ENCODE results near the gene IFIT2.
A peak's percentile ranks its signal among the peaks of the same experiment; 100 is the strongest.
"Not testable (repeated sequence)": the region's sequence is repeated elsewhere in the genome, so short reads cannot be mapped to it uniquely, and the experiment has no call there.

The IFIT2 gene

DNA sequence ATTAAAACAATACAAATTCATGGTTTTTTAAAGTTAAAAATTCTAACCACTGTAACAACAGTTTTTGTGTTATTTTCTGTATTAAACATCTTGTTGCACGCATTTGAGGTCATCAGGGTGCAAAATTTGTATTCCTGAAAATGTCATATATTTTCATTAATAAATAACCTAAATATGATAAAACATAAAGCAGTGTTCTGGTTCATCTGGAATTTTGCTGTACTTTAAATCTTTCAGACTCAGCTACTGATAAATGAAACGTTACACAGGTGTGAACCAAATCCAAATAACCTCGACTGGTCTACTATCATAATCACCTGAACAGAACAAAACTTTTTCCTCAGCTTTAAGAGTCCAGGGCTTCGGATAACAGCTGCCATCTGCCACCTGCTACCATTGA is 6.9 kb downstream of the IFIT2 start:
- no peak for DNase-seq

DNA sequence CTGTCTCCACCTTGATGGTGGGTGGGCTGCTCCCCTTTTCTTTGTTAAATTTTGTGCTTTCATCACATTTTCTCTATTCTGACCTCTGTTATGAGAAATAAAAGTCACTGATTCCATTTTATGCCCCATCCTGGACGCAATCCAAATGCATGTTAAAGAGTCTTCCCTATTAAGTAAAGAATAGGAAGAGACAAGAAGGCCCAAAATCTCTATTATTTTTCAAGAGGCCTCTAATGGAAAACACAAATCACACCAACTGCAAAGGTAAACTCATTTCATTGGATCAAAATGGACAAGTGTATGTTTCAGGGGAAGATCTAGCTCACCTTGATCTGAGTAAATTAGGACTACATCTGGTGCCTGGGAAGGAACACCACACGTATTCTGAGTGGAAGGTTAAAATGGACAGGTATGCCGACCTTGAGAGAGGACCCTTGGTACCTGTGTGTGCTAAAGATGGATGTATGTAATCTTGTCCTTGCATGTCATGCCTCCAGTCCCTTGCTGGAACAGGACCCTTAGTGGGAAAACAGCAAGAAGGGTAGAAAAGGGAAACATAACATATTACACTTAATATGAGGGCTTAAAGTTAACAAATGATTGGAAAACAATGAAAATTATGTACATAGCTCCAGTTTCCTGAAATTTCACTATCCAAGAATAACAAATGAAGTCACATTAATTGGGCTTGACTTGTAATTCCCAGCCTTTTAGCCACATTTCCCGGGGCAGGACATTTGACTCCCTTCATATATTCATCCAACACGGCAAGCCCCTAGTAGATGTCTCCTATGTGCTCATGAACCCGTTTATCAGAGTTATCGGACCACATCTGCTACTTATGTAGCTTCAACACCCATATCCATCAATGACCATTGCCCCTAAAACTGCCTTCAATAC is 7.6 kb downstream of the IFIT2 start:
- DNase-seq: peak; percentile 50

DNA sequence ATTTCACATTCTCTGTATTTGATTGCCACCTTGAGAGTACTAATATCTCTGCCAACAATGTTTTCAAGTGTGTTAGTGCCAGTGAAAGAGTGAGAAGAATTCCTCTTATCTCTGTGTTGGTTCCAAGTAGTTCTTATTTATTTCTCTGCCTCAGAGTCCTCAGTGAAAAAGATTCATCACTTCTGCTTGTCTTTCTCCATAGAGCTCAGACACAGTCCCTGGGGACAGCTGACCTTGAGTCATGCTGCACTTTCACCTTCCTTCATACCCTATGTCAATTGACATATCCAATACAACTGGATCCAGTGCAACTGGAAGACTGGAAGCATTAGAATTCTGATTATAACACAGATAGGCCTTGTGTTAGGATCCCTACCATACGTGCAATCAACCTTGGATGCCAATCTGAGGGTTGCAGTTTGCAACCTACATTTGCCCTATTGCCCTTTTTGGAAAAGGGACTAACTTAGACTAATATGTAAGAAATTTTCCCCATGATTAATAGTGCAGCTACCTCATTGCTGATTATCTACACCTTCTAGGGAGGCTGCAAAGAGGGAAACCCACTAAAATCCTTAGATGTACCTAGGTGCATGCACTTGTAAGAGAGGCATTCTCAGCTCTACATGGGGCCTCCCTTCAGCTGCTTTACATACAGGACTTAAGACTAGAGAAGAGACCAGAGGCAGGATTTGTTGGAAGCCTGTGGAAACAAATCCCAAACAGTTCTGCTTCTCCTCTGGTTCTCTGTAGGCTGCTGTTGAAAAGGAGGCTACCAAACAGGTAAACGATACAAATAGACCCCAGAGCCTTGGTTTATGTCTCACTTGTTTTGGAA is 8.4 kb downstream of the IFIT2 start:
- no peak for DNase-seq

DNA sequence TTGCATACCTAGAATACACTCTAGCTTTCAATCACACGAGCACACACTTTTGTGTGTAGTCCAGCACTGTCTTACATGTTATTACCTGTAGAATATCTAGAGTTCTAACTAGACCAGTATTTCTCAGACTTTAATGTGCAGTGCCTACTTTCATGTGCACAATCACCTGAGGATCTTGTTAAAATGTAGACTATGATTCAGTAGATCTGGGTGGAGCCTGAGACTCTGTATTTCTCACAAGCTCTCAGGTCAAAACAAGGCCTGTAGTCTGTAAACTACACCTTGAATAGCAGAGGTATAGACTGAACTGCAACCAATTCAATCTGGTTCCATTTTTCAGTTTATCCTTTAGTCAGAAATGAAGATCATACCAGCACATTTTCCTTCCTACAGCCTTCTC is 11.1 kb downstream of the IFIT2 start:
- DNase-seq: no peak

DNA sequence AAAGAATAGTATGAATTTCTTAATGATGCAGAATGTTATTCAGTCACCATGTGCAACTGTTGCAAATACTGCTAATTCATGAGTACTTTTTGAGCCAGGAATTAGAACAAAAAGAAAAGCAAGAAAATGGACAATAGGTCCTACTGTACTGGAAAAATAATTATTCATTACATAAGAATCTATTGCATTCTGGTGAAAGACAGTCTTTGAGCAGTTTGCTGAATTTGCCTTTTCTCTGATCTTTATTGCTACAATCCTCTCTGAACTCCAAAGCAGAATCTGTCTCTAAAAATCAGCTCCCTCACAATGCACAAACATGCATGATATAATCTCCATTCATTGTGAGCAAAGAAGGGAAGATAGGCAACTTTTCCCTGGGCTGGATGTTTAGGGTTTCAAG is 12.8 kb downstream of the IFIT2 start:
- DNase-seq: no peak

DNA sequence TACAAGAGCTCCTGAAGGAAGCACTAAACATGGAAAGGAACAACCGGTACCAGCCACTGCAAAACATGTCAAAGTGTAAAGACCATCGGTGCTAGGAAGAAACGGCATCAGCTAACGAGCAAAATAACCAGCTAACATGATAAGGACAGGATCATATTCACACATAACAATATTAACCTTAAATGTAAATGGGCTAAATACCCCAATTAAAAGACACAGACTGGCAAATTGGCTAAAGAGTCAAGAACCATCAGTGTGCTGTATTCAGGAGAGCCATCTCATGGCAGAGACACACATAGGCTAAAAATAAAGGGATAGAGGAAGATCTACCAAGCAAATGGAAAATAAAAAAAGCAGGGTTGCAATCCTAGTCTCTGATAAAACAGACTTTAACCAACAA is 16.2 kb downstream of the IFIT2 start:
- DNase-seq: not testable (repeated sequence)

DNA sequence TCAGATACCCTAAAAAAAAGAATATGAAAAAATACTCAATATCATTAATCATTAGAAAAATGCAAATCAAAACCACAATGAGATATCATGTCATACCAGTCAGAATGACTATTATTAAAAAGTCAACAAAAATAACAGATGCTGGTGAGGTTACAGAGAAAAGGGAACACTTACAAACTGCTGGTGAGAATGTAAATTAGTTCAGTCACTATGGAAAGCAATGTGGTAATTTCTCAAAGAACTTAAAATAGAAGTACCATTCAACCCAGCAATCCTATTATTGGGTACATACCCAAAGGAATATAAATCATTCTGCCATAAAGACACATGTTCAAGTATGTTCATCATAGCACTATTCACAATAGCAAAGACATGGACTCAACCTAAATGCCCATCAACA is 23.2 kb downstream of the IFIT2 start:
- DNase-seq: not testable (repeated sequence)

DNA sequence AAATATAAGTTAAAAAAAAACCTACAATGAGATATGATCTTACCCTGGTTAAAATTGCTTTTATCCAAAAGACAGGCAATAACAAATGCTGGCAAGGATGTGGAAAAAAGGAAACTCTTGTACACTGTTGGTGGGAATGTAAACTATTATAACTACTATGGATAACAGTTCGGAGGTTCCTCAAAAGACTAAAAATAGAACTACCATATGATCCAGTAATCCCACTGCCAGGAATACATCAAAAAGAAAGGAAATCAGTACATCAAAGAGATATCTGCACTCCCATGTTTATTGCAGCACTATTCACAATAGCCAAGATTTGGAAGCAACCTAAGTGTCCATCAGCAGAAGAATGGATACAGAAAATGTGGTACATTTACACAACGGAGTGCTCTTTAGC is 24.0 kb downstream of the IFIT2 start:
- DNase-seq: not testable (repeated sequence)

DNA sequence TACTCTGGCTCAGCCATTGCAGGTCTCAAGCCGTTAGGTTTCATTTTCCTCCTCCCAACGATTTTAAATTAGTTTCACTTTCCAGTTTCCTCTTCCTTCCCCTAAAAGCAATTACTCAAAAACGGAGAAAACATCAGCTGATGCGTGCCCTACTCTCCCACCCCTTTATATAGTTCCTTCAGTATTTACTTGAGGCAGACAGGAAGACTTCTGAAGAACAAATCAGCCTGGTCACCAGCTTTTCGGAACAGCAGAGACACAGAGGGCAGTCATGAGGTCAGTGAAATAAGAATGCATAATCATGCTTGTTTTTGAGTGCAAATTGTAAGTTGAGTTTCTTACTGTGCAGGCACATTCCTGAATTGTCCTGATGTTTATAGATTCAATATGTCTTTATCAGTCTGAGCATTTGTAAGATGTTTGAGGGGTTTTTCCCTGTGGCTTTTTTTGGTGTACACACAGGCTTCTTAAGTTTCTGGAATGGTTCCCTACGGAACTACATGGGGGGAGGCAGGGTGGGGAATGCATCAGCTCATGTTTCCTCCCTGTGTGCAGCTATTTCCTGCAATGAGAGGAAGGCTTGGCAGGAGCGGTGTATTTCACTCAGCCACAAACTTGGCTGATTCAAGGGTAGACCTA is 26.1 kb downstream of the IFIT2 start, which contains the start of gene IFIT3:
IFIT3 (plus strand) TSS at position 195 of the 639 bp plus-strand sequence; CDS start at position 272, 77 bp downstream.
- no peak for DNase-seq

DNA sequence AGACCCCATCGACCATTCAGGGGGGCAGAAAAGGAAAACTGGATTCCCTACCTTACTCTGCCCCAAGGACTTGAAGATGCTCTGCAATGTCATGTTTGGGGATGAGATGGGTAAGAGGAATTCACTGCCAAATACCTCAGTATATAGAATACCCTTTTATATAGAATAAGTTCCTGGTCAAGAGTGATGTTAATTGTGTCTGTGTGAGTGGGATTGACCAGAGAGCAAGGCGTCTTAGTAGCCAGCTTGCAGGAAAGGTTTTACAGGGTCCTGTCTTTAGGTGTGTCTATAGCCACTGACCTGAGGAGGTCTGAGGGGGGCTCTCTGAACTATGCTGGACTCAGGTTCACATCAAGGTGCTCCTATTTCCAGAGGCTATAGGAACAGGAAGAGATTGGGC is 27.3 kb downstream of the IFIT2 start:
- no peak for DNase-seq

DNA sequence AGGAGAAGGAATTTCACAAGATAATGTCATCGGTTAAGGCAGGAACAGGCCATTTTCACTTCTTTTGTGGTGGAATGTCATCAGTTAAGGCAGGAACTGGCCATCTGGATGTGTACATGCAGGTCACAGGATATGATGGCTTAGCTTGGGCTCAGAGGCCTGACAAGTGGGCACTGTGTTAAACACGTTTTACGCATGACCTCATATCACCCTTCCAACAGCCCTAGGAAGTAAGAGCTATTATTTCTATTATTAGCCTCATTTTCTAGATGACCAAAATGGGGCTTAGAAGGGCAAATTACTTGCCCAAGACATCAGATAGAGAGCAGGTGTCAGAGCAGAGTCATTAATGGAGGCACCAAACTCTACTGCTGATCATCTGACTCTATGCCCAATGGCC is 28.2 kb downstream of the IFIT2 start:
- not testable (repeated sequence) for DNase-seq

DNA sequence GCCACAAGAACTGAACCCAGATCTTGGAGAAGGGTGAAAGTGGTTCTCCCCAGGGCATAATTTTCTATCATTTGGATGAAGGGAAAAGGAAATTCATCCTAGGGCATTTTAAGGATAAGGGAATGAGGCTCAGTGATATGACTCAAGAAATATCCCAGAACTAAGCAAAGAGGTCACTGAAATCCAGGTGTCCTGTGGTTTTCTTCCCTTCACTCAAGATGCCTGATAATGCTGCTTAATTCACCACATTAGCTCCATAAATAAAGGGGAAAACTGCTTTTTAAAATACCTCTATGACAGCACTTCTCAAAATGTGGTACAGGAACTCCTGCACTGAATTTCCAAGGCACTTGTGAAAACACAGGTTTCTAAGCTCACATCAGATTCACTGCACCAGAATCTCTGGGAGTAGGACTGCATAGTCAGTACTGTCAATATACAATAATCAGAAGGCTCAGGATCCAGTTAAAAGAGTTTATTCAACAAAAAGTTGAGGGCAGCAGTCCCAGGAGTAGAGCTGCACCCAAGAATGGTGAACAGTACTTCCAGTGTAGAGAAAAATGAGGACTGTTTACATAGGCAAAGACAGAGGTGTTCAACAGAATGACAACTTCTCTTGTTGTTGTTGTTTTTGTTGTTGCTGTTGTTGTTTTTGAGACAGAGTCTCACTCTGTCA is 28.8 kb downstream of the IFIT2 start:
- DNase-seq: no peak

DNA sequence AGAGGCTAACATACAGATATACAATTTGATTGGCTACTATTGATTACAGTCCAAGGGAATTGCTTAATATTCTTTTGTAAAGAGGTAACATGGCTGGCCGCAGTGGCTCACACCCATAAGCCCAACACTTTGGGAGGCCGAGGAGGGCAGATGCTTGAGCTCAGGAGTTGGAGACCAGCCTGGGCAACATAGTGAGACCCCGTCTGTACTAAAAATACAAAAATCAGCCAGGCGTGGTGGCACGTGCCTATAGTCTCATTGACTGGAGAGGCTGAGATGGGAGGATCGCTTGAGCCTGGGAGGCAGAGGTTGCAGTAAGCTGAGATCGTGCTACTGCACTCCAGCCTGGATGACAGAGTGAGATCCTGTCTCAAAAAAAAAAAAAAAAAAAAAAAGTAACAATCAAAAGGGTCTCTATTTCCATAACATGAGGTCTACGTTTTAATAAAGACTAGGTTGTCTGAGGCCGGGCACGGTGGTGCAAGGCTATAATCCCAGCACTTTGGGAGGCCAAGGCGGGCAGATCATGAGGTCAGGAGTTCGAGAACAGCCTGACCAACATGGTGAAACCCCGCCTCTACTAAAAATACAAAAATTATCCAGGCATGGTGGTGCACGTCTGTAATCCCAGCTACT is 29.8 kb downstream of the IFIT2 start:
- not testable (repeated sequence) for DNase-seq

DNA sequence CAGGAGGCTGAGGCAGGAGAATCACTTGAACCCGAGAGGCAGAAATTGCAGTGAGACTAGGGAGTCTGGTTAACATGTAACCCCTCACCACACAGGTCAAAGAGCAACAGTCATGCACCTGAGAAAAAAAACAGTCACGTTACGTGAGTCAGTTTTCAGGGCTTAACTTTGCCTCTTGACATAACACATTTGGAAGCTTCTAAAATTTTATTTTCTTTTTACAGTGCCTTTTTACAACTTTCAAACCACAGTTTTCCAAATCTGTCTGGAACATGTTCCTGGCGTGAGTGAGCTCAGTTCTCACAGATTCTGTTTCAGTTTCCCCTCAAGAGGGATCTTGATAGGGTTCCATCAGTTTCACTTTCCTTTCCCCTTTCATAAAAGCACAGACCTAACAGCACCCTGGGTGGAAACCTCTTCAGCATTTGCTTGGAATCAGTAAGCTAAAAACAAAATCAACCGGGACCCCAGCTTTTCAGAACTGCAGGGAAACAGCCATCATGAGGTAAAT is 30.3 kb downstream of the IFIT2 start:
- DNase-seq: no peak

DNA sequence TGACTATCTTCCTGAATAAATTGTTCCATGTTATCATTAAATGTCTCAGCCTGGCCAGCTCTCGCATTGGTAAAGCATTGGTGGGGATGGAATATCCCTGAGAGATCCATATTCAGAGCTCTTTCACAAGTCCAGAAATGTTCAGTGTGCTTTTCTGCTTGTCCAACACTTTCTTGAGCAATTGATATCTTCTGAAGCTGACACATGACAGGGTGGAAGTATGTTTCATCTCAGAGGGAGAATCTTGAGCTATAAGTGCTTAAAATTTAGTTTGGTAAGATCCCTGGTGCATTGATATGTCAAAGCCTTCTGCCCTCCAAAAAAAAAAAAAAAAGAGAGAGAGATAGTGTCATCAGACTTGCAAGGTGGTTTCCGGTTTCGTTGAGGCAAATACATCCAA is 33.4 kb downstream of the IFIT2 start:
- no peak for DNase-seq

DNA sequence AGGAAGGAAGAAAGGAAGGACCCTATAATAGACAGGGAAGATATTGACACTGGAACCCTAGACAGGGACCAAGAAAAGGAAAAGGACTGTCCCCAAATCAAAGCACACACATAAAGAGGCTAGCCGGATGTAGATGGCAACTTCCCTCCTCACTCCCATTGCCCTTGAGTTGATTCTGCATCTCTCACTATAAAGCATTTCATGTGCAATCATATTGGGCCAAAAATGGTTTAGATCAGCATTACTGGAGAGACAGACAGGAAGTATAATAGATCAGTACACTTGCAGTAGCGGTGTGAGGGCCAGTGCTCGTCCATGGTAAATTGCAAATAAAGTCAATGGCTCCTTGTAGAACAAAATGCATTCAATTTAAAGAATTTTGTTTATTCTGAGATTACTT is 34.4 kb downstream of the IFIT2 start:
- DNase-seq: no peak

DNA sequence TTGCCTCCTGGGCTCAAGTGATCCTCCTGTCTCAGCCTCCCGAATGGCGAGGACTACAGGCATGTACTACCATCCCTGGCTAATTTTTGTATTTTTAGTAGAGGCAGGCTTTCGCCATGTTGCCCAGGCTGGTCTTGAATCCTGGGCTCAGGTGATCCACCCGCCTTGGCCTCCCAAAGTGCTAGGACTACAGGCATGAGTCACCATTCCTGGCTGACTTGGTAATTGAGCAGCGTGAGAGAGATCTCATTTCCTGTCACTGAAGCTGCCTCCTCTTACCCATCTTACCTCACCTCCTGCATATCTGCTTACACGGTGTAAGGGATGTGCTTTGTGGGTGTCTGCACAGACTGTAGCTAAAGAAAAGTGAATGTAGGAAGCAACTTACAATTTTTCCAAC is 35.6 kb downstream of the IFIT2 start:
- no peak for DNase-seq

DNA sequence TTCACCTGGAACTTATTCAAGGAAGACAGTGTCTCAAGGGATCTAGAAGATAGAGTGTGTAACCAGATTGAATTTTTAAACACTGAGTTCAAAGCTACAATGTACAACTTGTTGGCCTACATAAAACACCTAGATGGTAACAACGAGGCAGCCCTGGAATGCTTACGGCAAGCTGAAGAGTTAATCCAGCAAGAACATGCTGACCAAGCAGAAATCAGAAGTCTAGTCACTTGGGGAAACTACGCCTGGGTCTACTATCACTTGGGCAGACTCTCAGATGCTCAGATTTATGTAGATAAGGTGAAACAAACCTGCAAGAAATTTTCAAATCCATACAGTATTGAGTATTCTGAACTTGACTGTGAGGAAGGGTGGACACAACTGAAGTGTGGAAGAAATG is 36.9 kb downstream of the IFIT2 start:
- DNase-seq: no peak

DNA sequence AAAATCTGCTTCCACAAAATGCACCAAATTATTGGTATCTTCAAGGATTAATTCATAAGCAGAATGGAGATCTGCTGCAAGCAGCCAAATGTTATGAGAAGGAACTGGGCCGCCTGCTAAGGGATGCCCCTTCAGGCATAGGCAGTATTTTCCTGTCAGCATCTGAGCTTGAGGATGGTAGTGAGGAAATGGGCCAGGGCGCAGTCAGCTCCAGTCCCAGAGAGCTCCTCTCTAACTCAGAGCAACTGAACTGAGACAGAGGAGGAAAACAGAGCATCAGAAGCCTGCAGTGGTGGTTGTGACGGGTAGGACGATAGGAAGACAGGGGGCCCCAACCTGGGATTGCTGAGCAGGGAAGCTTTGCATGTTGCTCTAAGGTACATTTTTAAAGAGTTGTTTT is 38.0 kb downstream of the IFIT2 start:
- DNase-seq: no peak

DNA sequence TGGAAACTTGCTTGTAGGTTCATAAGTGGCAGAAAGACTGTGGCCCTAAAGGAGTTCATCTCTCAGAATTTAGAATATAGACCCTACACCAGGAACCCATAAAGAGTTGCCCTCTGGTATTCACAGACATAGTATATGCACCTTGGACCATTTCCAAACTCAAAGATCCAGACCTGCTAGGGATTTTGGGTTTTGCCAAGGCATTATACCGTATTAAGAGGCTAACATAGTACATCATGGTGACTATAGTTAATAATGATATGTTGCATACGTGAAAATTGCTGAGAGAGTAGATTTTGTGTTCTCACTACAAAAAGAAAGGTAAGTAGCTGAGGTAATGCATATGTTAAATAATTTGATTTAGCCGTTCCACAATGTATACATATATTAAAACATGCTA is 39.8 kb downstream of the IFIT2 start:
- no peak for DNase-seq

DNA sequence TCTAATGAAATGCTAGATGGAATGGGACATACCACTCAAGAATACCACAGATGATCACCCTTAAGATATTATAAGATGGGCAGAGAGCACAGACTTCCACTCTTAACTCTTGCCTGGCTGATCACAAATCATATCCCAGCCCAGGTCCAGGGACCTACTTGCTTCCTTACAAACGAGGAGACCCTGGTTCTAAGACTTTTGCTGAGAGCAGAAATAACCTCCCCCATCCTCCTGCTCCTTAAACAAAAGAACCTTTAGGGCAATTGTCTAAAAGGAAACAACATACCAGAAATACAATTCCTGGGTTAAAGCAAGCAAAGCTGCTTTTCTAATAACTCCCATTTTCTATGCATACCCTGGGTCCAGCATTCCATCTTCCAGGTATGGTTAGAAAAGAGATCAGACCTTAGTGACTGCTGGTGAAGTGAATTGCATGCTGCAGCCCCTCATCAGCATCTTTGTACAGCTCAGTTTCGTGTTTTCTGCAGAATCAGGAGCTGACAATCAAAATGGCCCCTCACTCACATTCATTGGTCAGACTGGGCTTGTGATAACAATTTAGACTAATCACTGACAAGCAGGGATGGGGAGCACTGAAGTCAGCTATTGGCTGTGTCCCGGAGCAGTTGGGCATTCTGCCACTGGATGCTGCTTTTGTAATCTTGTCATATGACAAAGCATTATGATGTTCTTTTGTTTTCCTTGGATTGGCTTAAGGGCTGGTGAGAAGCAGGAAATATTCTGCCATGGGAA is 40.5 kb downstream of the IFIT2 start:
- DNase-seq: no peak

Measured in NCI-H1105 (cell line).